ENCODE data around the gene SLC37A2. TPM values are rescaled to one million over a fixed set of nuclear protein-coding genes. Genes with fewer than 3 reads are reported as not detected.

SLC37A2 gene
- total and polyA plus RNA-seq, 7 donors, result 1.2 to 14.1 (median 5.8) TPM

DNA sequence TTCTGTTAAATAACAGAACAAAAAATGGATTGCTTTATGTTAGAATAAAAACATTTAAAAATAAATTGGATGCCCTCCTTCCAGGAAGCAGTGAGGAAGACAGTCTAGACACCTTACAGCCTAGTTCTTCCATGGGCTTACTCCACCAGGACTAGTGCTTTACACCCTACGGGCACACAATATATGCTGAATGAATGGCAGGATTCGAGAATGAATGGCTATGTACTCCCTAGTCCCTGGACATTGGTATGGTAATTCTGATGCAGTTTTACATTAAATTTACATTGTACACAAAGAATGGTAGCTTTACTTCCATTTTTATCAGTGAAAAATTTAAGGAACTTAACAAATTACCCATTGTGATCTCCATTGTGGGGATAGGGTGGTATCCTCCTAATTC, 31.6 kb downstream of the SLC37A2 start:
- Histone ChIP-seq H3K36me3 (peaks cover 0 to 37% (median 11%) of the 10 kb centered on the region in 4 donors), H3K9me3 (no peaks in the 10 kb centered on the region), H3K27ac (no peak overlapping the region), H3K4me1 (peaks cover 0 to 7% (median 3%) of the 10 kb centered on the region in 4 donors), H3K27me3 (no peaks in the 10 kb centered on the region), H3K4me3 (no peak overlapping the region)
- no peak for DNase-seq
- intact Hi-C loops (cut with DNase I), result loop anchor here (5.0 kb wide), 1 partner anchor 308 kb away; no protein-coding TSS in a partner anchor
- TF ChIP-seq, protein P1, sequence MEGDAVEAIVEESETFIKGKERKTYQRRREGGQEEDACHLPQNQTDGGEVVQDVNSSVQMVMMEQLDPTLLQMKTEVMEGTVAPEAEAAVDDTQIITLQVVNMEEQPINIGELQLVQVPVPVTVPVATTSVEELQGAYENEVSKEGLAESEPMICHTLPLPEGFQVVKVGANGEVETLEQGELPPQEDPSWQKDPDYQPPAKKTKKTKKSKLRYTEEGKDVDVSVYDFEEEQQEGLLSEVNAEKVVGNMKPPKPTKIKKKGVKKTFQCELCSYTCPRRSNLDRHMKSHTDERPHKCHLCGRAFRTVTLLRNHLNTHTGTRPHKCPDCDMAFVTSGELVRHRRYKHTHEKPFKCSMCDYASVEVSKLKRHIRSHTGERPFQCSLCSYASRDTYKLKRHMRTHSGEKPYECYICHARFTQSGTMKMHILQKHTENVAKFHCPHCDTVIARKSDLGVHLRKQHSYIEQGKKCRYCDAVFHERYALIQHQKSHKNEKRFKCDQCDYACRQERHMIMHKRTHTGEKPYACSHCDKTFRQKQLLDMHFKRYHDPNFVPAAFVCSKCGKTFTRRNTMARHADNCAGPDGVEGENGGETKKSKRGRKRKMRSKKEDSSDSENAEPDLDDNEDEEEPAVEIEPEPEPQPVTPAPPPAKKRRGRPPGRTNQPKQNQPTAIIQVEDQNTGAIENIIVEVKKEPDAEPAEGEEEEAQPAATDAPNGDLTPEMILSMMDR (IDR thresholded peaks at IDR 0.05), result no peak
- no peak for TF ChIP-seq EP300 (IDR thresholded peaks at IDR 0.05)
- TF ChIP-seq POLR2AphosphoS5 (IDR thresholded peaks at IDR 0.05), result no peak
- TF ChIP-seq POLR2A (IDR thresholded peaks at IDR 0.05), result no peak
- WGBS, 2 donors, result 94 to 96% methylated on average over 2 of the region's 2 CpGs

DNA sequence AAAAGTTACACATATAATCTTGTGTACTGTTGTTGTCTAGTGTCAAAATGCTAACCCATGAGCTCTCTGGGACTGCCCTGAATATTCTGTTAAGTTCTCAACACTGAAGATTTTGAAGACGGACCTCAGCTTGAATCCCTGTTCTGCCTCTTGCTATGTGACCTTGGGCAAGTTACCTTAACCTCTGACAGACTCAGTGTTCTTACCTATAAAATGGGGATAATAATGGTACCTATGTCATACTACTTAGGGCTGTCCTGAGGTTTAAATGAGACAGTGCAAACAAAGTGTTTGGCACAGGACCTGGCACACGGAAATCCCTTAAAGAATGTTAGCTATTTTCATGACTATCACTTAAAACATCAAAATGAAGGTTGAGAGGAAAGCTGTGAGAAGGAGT, 37.0 kb downstream of the SLC37A2 start:
- Histone ChIP-seq H3K27me3 (no peaks in the 10 kb centered on the region), H3K9me3 (no peaks in the 10 kb centered on the region), H3K36me3 (peaks cover 0 to 47% (median 9%) of the 10 kb centered on the region in 4 donors), H3K4me1 (peaks cover 0 to 22% (median 14%) of the 10 kb centered on the region in 4 donors), H3K4me3 (no peak overlapping the region), H3K27ac (peak overlapping the region in 1 of 4 donors; percentile 70)
- no peak for DNase-seq
- WGBS, 2 donors, result 93 to 97% methylated on average over 2 of the region's 2 CpGs
- intact Hi-C loops (cut with DNase I), result no loop called here
- no peak for TF ChIP-seq POLR2AphosphoS5 (IDR thresholded peaks at IDR 0.05)
- TF ChIP-seq, protein P1 (IDR thresholded peaks at IDR 0.05), result no peak
- TF ChIP-seq POLR2A (IDR thresholded peaks at IDR 0.05), result no peak
- TF ChIP-seq EP300 (IDR thresholded peaks at IDR 0.05), result no peak

DNA sequence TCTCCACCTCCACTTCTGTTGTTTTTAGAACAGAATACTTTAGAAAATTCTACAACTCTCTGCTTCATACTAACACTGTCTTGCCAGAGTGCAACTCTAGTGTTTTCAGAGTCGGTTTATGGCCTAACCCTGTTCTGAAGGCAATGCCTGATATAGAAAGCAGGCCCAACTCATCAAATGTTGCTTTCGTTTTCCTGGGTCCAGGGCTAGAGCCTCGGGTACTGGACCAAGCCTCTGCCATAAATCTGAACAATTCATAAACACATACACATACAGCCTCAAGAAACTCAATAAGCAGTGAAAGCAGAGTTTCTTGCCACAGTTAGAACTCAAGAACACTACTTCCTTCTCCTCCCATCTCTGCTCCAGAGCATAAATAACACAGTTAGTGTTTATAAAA, 38.5 kb downstream of the SLC37A2 start:
- TF ChIP-seq EP300 (IDR thresholded peaks at IDR 0.05) (no peak), POLR2AphosphoS5 (IDR thresholded peaks at IDR 0.05) (no peak), POLR2A (IDR thresholded peaks at IDR 0.05) (no peak)
- TF ChIP-seq, protein P1 (IDR thresholded peaks at IDR 0.05), result no peak
- Histone ChIP-seq H3K27me3 (no peaks in the 10 kb centered on the region), H3K4me1 (peaks cover 0 to 22% (median 14%) of the 10 kb centered on the region in 4 donors), H3K27ac (peak overlapping the region in 3 of 4 donors; percentile 65 to 79 (median 70)), H3K4me3 (no peak overlapping the region), H3K36me3 (peaks cover 0 to 36% (median 9%) of the 10 kb centered on the region in 4 donors), H3K9me3 (no peaks in the 10 kb centered on the region)
- WGBS, 2 donors, result 62 to 66% methylated on average over 3 of the region's 3 CpGs
- intact Hi-C loops (cut with DNase I), result no loop called here
- DNase-seq, result no peak

DNA sequence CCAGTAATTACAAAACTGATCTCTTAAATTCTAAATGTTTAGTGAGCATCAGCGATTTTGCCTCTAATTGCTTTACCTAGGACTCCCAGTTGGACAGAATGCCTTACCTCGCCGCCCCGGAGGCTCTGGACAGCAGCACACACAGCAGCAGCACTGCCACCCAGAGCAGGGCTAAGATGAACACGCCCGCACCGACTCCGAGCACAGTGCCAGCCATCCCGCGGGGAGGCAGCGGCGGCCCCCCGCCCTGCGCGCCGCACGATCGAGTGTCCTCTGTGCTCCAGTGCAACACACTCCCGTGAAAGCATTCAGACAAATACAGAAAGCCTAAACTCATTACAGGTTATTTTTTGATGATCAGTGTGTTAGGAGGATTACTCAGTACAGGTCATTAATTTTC, 38.9 kb downstream of the SLC37A2 start:
- TF ChIP-seq EP300 (IDR thresholded peaks at IDR 0.05) (no peak), POLR2AphosphoS5 (IDR thresholded peaks at IDR 0.05) (no peak), POLR2A (IDR thresholded peaks at IDR 0.05) (no peak)
- TF ChIP-seq, protein P1 (IDR thresholded peaks at IDR 0.05), result no peak

DNA sequence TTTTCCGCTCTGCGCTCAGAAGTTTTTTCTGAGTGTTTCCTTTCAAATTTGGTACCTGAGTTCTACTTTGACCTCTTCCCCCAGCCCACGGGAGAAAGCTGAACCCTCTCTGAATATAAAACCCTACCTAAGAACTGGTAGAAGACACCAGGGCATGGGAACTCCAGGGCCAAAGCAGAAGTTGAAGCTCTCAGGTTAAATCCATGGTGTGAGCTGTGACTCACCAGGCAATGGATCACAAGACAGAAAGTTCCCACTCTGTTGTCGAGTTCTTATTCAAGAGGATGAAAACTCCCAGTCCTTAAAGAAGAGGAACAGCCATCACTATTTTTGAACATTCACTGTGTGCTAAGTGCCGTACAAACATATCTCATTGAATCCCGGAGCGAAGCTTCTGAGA, 39.4 kb downstream of the SLC37A2 start:
- Histone ChIP-seq H3K36me3 (peaks cover 0 to 27% (median 4%) of the 10 kb centered on the region in 4 donors), H3K27me3 (no peaks in the 10 kb centered on the region), H3K9me3 (no peaks in the 10 kb centered on the region), H3K27ac (peak overlapping the region in 3 of 4 donors; percentile 65 to 79 (median 70)), H3K4me1 (peaks cover 0 to 22% (median 14%) of the 10 kb centered on the region in 4 donors), H3K4me3 (no peak overlapping the region)
- no peak for DNase-seq
- TF ChIP-seq EP300 (IDR thresholded peaks at IDR 0.05) (no peak), POLR2AphosphoS5 (IDR thresholded peaks at IDR 0.05) (no peak), POLR2A (IDR thresholded peaks at IDR 0.05) (no peak)
- TF ChIP-seq, protein P1 (IDR thresholded peaks at IDR 0.05), result no peak
- WGBS, 2 donors, result 92% methylated on average over 7 of the region's 7 CpGs
- intact Hi-C loops (cut with DNase I), result no loop called here

More for the DNA sequence above, 38.9 kb downstream of the SLC37A2 start:
- Histone ChIP-seq H3K27ac (peak overlapping the region in 3 of 4 donors; percentile 65 to 79 (median 70)), H3K4me3 (no peak overlapping the region), H3K36me3 (peaks cover 0 to 32% (median 8%) of the 10 kb centered on the region in 4 donors), H3K4me1 (peaks cover 0 to 22% (median 14%) of the 10 kb centered on the region in 4 donors), H3K27me3 (no peaks in the 10 kb centered on the region), H3K9me3 (no peaks in the 10 kb centered on the region)
- no peak for DNase-seq
- 79 to 85% methylated on average over 19 of the region's 19 CpGs for WGBS, 2 donors
- intact Hi-C loops (cut with DNase I), result no loop called here
